Activated T-helper 1 cell treated with Interleukin-2 at 50 U/mL for 16 hours (primary cell): ENCODE data around the gene QSOX2.
"Not testable (repeated sequence)": the region's sequence is repeated elsewhere in the genome, so short reads cannot be mapped to it uniquely, and the experiment has no call there.

Source experiments
- DNase-seq: peaks from one replicate; pipeline ENCODE4 v3.0.0-alpha.2; 2020; ENCODE audit warnings: low read depth

Gene QSOX2

GRCh38 chr9:136281421-136282271 is 36.0 kb upstream of the QSOX2 start:
- DNase-seq: no peak

DNA sequence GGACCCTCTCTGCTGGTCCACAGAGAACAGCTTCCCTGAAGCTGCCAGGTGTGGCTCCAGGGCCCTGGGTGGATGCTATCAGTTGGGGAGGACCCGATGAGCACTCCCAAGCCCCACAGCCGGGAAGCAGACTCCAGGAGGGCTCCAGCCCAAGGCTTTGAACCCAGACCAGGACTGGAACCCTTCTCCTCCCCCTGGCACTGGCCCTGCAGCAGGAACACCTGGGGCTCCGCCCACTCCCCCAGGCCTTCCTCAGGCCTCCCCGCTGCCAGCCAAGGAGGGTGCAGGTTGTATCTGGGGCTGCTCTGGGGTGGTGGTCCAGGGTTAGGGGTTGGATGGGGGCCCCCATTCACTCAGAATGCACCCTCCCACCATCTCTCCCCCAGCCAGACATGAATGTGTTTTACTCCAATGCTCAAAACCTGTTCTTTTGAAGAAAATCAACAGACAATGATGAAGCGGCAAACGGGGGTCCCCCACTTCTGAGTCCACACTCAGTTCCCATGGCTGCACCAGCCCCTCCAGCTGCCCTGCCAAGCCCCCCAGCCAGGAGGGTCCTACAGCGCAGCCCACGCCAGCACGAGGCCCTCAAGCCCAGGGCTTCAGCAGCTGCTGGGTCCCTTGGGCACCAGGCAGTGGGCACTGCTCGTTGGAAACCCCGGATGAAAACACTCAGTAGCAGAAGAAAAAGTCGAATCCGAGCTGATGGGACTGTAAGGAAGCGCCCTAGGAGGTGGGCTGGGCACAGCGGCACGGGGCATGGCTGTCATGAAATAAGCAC is 35.1 kb upstream of the QSOX2 start:
- no peak for DNase-seq

DNA sequence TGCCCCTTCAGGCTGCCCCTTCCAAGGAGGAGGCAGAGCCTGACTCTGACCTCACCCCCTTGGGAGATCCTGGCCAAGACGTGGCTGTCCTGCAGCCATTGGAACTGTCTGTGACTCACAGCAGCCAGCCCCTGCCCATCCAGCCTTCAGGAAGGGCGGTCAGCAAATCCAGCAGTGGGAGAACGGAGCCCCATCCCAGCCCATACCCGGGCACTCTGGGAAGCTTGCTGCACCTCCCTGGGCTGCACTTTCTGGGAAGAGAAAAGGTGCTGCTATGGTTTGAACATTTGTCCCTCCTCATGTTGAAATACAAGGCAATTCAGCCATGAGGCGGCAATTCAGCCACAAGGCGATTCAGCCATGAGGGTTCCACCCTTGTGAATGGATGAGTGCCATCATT is 33.9 kb upstream of the QSOX2 start:
- no peak for DNase-seq

GRCh38 chr9:136278894-136279293 is 33.3 kb upstream of the QSOX2 start:
- no peak for DNase-seq

GRCh38 chr9:136278221-136278620 is 32.6 kb upstream of the QSOX2 start:
- no peak for DNase-seq

DNA sequence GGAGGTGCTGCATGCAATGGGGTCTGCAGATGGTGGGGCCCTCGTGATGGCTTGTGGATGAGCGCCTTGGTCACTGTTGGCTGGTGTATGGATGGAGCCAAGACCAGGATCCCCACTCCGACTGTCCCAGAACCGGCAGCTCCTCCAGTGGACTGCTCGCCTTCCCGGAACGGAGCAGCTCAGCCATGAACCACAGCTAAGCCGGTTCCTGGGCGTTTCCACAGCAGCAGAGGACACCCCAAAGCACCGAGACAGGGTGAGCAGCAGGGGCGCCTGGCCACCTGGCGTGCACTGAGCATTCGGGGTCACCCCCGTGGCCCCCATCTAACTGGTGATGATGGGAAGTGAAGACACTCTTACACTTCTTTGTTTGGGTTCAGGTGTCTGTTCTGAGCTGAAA is 32.1 kb upstream of the QSOX2 start:
- DNase-seq: no peak

- no peak for DNase-seq
These were observed 31.1 kb upstream of the QSOX2 start for GRCh38 chr9:136276716-136277115.

- no peak for DNase-seq
These were observed 30.2 kb upstream of the QSOX2 start for GRCh38 chr9:136275655-136276429.

DNA sequence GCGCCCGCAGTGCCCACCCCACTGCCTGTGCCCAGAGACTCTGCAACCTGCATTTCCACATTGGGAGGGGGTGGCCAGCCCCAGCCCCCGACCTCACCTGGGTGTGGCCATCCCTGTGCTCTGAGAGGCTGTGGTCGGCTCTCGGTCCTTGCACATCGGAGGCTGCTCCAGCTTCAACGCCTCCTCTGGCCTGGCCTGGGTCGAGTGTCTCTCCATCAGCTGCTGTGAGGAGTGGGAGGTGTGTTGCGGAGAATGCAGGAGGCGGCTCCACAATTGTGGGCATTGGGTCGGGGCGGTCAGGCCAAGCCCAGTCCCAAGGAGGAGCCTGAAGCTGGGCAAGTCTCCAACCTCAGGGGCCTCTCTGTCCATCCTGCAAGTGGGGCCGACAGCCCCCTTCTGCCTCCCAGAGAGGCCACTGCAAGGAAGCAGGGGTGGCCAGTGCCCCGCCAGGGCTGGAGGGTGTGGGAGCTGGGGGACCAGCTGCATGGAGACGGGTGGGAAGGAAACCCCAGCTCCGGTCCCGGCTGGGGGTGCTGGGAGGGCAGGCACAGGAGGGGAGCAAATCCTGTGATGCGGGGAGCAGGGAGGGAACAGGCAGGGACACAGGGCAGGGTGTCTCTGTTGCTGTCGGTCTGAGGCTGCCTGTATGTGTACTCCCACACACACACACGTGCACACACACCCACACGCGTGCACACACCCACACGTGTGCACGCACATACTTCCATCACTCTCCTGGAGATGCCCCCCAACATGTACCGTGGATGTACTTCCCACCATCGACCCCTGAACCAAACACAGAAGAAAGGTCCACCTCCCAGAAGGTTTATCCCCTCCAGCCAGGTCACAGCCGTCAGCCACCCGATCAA is 29.4 kb upstream of the QSOX2 start:
- DNase-seq: no peak

DNA sequence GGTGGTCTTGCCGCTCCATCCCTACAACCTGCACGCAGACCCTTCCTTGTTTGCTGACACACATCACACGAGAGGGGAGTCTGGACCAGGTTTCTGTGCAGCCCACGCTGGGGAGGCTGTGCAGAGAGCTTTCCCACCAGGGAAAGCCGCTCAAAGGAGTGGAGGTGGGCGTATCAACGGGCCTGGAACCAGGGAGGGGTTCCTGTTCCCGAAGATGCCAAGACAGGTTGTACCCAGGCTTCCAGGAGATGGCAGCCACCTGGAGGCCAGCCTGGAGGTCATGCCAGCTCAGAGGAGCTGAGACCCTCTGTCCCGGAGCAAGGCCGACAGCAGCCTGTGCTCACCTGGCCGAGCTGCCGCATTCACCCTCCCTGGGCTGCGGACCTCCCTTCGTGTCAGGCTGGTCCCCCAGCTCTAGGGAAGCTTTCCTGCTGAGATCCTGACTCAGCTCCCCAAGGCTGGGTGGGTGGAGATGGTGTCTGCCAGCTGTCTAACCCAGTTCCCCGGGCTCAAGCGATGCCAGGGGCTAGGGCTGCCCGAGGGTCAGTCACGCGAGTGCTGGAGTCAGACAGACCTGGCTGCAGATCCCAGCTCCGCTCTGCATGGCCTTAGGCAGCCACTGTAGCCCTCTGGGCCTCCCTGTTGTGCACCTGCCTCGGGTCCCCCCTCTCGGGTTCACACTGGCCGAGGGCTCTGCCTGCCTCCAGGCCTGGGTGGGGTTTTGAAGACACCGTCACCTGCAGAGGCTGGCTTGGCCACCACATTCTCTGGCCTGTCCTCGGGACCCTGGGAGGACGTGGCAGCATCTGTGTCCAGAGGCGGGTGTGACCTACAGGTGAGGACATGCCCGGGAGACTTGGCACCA is 28.5 kb upstream of the QSOX2 start:
- no peak for DNase-seq

GRCh38 chr9:136273244-136273865 is 27.7 kb upstream of the QSOX2 start:
- DNase-seq: no peak

GRCh38 chr9:136270173-136270705 is 24.6 kb upstream of the QSOX2 start:
- DNase-seq: no peak

GRCh38 chr9:136268735-136269134 is 23.1 kb upstream of the QSOX2 start:
- no peak for DNase-seq

- DNase-seq: no peak
These were observed 22.7 kb upstream of the QSOX2 start for GRCh38 chr9:136268318-136268717.

GRCh38 chr9:136267261-136268111 is 21.9 kb upstream of the QSOX2 start:
- peak; percentile 83 for DNase-seq

DNA sequence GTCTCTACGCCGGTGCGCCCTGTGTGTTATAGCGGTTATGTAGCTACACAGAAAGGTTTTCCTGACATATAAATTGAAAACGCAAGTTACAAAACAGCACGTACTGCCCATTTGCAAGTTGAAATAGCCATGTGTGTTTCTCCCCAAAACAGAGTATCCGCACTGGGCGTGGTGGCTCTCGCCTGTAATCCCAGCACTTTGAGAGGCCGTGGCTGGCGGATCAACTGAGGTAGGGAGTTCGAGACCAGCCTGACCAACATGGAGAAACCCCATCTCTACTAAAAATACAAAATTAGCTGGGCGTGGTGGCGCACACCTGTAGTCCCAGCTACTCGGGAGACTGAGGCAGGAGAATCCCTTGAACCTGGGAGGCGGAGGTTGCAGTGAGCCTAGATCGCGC is 21.0 kb upstream of the QSOX2 start:
- DNase-seq: not testable (repeated sequence)

DNA sequence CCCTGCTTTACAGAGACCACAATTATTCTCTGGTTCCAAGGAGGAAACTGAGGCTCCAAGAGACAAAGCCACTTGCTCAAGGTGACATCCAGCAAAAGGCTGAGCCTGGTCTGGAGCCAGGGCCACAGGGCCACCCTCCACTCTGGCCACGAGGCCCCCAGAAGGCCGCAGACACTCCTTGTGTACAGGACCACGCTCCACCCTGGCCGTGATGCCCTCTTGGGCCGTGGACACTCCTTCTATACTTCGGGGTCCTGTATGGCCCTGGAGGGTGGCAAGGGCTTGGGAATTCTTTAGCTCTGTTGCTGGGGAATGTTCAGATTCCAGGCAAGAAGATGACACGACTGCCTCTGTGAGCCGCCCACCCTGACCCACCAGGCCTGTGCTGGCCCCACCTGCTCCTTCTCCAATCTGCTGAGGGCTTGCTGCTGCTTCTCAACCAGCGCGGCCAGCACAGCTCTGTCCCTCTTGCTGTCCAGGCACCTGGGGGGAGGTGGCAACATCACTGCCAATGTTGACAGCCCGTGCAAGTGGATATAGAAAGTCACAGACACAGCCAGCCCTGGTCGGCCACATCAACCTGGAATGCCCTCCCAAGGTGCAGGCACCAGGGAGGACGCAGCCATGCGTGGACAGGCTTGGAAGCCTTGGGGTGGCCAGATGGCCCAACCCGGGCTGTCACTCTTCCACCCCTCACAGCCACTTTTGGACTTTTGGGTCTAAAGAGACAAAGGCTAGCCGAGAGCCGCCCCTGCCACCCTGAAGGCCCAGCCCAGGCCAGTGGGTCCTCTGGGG is 20.1 kb upstream of the QSOX2 start:
- no peak for DNase-seq
